Transverse colon (tissue), 3 donors: Measurements from ENCODE around the gene SLC37A1.

Experiments used
- CTCF ChIP-seq, 5 experiments: fragments of 200-600 bp in 3 of 5; fragments of 450-650 bp in 2 of 5; sonication (generic) in 3 of 5; IDR thresholded peaks; 1 replicate in 2 of 5; 2 replicates in 3 of 5; pipeline ENCODE4 v1.5.1; 2016 to 2017; ENCODE audit warnings: antibody characterized with exemption in 5 of 5, inconsistent platforms in 3 of 5, mild to moderate bottlenecking in 2 of 5, moderate library complexity in 1 of 5
- EP300 ChIP-seq: sonication (generic); formaldehyde crosslinking; IDR thresholded peaks from one replicate; pipeline ENCODE4 v1.6.1; 2017; ENCODE audit warnings: antibody characterized with exemption, low read depth
- POLR2A ChIP-seq: fragments of 450-650 bp; IDR thresholded peaks from one replicate; pipeline ENCODE4 v1.6.1; 2016; ENCODE audit warnings: antibody characterized with exemption, mild to moderate bottlenecking, moderate library complexity

GRCh38 chr21:42542596-42542995 lies 28.9 kb downstream of the SLC37A1 start:
- TF ChIP-seq POLR2A (no peak), CTCF (IDR thresholded peaks at IDR 0.05) (no peak), EP300 (no peak)
